ENCODE data around the gene LRATD1.

Gene LRATD1

DNA sequence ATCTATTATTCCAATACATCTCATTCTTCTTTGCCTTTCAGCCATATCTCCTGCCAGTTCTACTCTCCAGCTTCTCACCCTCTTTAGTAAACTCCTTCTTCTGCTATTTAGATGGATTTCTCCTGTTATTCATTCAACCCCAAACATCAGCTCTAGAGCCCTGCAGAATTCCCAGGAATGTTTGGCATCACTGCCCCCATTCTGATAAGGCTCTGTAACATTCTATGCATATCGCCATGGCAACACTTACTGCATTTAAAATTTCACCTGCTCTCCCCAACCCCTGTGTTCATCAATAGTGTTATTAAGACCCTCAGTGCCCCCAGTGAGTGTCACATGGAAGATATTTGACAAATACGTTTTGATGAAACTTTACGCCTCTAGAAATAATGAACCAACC, 28.6 kb downstream of the LRATD1 start:
- Histone ChIP-seq H3K36me3 (ENCODE audit: control insufficient read depth, insufficient read depth, low read length) (no peaks in the 10 kb centered on the region), H3K9me3 (ENCODE audit: control insufficient read depth, low read length) (no peaks in the 10 kb centered on the region), H3K27ac (ENCODE audit: low read depth, low read length, severe bottlenecking) (no peak overlapping the region), H3K4me3 (ENCODE audit: extremely low read depth, insufficient read depth, low read length, poor library complexity, severe bottlenecking) (no peak overlapping the region), H3K4me1 (ENCODE audit: control insufficient read depth, insufficient read depth, low read length, poor library complexity, severe bottlenecking) (no peaks in the 10 kb centered on the region)
- no CpG with 5 or more reads among the region's 3 CpGs for WGBS, 2 experiments (ENCODE audit: insufficient coverage in 2 of 2)

DNA sequence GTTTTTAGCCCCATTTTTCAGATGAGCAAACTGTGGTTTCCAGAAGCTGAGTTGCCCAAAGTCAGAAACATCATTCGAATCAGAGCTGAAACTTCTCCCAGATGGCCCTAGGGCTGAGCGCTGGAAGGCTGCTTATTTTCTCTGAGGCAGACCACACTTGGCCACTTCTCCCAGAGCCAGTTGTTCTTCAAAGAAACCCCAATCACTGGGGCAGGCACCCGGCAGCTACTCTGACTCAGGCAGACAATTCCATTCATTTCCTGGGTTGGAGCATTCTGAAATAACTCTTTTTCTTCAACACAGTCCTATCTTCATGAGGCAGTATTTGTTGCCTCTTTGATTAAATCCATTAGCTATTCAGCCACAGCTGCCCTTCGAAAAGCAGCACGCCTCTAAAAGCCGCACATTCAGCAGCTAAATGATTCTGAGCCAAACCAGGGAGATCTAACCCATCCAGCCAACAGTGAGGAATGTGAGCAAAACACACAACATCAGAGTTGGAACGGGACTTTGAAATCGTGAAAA, 40.9 kb downstream of the LRATD1 start:
- 75 to 84% methylated on average over 7 to 8 of the region's 8 CpGs for WGBS, 2 experiments (ENCODE audit: insufficient coverage in 2 of 2)
- Histone ChIP-seq H3K4me3 (ENCODE audit: extremely low read depth, insufficient read depth, low read length, poor library complexity, severe bottlenecking) (no peak overlapping the region), H3K36me3 (ENCODE audit: control insufficient read depth, insufficient read depth, low read length) (no peaks in the 10 kb centered on the region), H3K4me1 (ENCODE audit: control insufficient read depth, insufficient read depth, low read length, poor library complexity, severe bottlenecking) (peaks cover 8% of the 10 kb centered on the region), H3K9me3 (ENCODE audit: control insufficient read depth, low read length) (no peaks in the 10 kb centered on the region), H3K27ac (ENCODE audit: low read depth, low read length, severe bottlenecking) (no peak overlapping the region)

DNA sequence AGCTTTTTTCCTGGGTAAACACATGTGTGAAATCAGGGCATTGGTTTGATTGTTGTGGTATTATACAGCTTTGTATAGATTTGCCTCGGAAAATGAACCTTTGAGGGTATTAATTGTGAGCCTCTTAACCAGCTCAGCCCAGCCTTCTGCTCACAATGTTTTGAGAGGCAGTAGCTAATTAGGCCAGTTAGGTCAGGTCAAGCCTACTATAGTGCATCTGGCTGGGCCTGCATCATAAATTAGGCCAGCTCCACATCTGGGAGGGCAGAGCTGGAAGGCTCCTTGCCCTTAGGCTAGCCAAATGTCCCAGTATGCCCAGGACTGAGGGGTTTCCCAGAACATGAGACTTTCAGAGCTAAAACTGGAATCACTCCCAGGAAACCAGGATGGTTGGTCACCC, 43.0 kb downstream of the LRATD1 start:
- WGBS, 2 experiments (ENCODE audit: insufficient coverage in 2 of 2), result 80% methylated on average over 1 of the region's 1 CpG; no CpG with 5 or more reads in 1 of the 2 experiments
- Histone ChIP-seq H3K4me1 (ENCODE audit: control insufficient read depth, insufficient read depth, low read length, poor library complexity, severe bottlenecking) (peaks cover 8% of the 10 kb centered on the region), H3K27ac (ENCODE audit: low read depth, low read length, severe bottlenecking) (no peak overlapping the region)

GRCh38 chr2:14676371-14676770, 43.9 kb downstream of the LRATD1 start:
- Histone ChIP-seq H3K36me3 (ENCODE audit: control insufficient read depth, insufficient read depth, low read length) (no peaks in the 10 kb centered on the region), H3K4me1 (ENCODE audit: control insufficient read depth, insufficient read depth, low read length, poor library complexity, severe bottlenecking) (peaks cover 8% of the 10 kb centered on the region), H3K27ac (ENCODE audit: low read depth, low read length, severe bottlenecking) (no peak overlapping the region), H3K4me3 (ENCODE audit: extremely low read depth, insufficient read depth, low read length, poor library complexity, severe bottlenecking) (no peak overlapping the region), H3K9me3 (ENCODE audit: control insufficient read depth, low read length) (no peaks in the 10 kb centered on the region)

More for the DNA sequence above, 43.0 kb downstream of the LRATD1 start:
- H3K4me3 ChIP-seq (ENCODE audit: extremely low read depth, insufficient read depth, low read length, poor library complexity, severe bottlenecking), result no peak overlapping the region
- H3K9me3 ChIP-seq (ENCODE audit: control insufficient read depth, low read length), result no peaks in the 10 kb centered on the region
- H3K36me3 ChIP-seq (ENCODE audit: control insufficient read depth, insufficient read depth, low read length), result no peaks in the 10 kb centered on the region

DNA sequence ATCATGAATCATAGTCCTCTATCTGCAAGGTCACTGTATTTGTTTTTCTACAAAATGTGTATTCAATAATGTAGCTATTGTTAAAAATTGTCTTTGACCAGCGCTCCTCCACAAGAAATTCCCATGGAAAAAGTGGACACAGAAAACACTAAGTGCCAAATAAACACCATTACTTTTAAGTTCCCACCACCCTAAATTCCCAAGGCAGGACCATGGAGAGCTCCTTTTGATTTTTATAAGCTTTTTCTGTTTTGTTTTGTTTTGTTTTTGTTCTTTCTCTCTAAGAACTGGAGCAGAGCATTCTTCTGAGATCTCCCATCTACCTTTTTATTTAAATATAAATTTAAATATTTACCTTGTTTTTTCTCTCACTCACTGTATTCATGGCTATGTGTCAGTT, 44.5 kb downstream of the LRATD1 start:
- Histone ChIP-seq H3K9me3 (ENCODE audit: control insufficient read depth, low read length) (no peaks in the 10 kb centered on the region), H3K27ac (ENCODE audit: low read depth, low read length, severe bottlenecking) (no peak overlapping the region), H3K36me3 (ENCODE audit: control insufficient read depth, insufficient read depth, low read length) (no peaks in the 10 kb centered on the region), H3K4me3 (ENCODE audit: extremely low read depth, insufficient read depth, low read length, poor library complexity, severe bottlenecking) (no peak overlapping the region), H3K4me1 (ENCODE audit: control insufficient read depth, insufficient read depth, low read length, poor library complexity, severe bottlenecking) (peaks cover 8% of the 10 kb centered on the region)
- no CpG with 5 or more reads among the region's 1 CpG for WGBS, 2 experiments (ENCODE audit: insufficient coverage in 2 of 2)

GRCh38 chr2:14678761-14679160, 46.2 kb downstream of the LRATD1 start:
- WGBS, 2 experiments (ENCODE audit: insufficient coverage in 2 of 2), result no CpG with 5 or more reads among the region's 1 CpG
- H3K4me3 ChIP-seq (ENCODE audit: extremely low read depth, insufficient read depth, low read length, poor library complexity, severe bottlenecking), result no peak overlapping the region
- peaks cover 8% of the 10 kb centered on the region for H3K4me1 ChIP-seq (ENCODE audit: control insufficient read depth, insufficient read depth, low read length, poor library complexity, severe bottlenecking)
- H3K27ac ChIP-seq (ENCODE audit: low read depth, low read length, severe bottlenecking), result no peak overlapping the region
- H3K9me3 ChIP-seq (ENCODE audit: control insufficient read depth, low read length), result no peaks in the 10 kb centered on the region
- no peaks in the 10 kb centered on the region for H3K36me3 ChIP-seq (ENCODE audit: control insufficient read depth, insufficient read depth, low read length)

DNA sequence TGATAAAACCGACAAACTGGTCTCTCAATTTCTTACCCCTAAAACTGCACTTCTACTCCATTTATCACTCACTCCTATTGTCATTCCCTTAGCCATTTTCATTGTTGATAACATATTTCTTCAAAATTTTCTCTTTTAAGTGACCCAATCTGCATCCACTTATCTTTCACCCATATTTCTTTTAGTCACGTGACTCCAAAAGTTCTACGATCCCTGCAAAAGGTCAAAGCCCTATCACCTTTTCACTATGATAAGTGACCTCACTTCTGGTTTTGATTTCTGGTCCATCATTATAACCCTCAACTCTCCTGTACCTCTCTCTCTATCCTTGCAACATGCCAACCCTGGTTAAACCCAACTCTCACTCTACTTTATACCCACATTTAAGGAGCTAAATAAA, 49.1 kb downstream of the LRATD1 start:
- no peaks in the 10 kb centered on the region for H3K36me3 ChIP-seq (ENCODE audit: control insufficient read depth, insufficient read depth, low read length)
- no peak overlapping the region for H3K27ac ChIP-seq (ENCODE audit: low read depth, low read length, severe bottlenecking)
- H3K9me3 ChIP-seq (ENCODE audit: control insufficient read depth, low read length), result no peaks in the 10 kb centered on the region
- WGBS, 2 experiments (ENCODE audit: insufficient coverage in 2 of 2), result 76 to 85% methylated on average over 3 of the region's 3 CpGs
- H3K4me1 ChIP-seq (ENCODE audit: control insufficient read depth, insufficient read depth, low read length, poor library complexity, severe bottlenecking), result no peaks in the 10 kb centered on the region
- H3K4me3 ChIP-seq (ENCODE audit: extremely low read depth, insufficient read depth, low read length, poor library complexity, severe bottlenecking), result no peak overlapping the region

Data from mesodermal cell (in vitro differentiated cells).